MCF 10A (cell line): Measurements from ENCODE around the gene NFYC. TPM values are rescaled to one million over a fixed set of nuclear protein-coding genes. Genes with fewer than 3 reads are reported as not detected.
"Not testable (repeated sequence)": the region's sequence is repeated elsewhere in the genome, so short reads cannot be mapped to it uniquely, and the experiment has no call there.

Experiments used
- BruUV-seq: library from RNA; stranded (reverse); fragments of 400-500 nt; replicated peaks from 2 replicates; lab custom pipeline; 2021; lab: Mats Ljungman, UMichigan
- CTCF ChIA-PET: fragments of 300-600 bp; sonication (Branson Sonifier 250); formaldehyde crosslinking; extraction: SDS; loops from one replicate; lab custom pipeline; 2021; ENCODE audit warnings: antibody characterized with exemption, inconsistent platforms; lab: Yijun Ruan, JAX
- POLR2A ChIA-PET: fragments of 300-600, 350-650 bp; sonication (Branson Sonifier 250); formaldehyde crosslinking; extraction: SDS; loops from one replicate; lab custom pipeline; 2020; ENCODE audit warnings: antibody characterized with exemption, inconsistent platforms; lab: Yijun Ruan, JAX
- DNase-seq: peaks from one replicate; pipeline ENCODE4 v3.0.0-alpha.2; 2018; ENCODE audit not compliant: unreplicated experiment
- H3K27ac Mint-ChIP-seq: one replicate; pipeline ENCODE4 v1.8.0; 2022; ENCODE audit warnings: mild to moderate bottlenecking, low read depth, mixed read lengths; ENCODE audit not compliant: unreplicated experiment
- H3K27me3 Mint-ChIP-seq: one replicate; pipeline ENCODE4 v1.8.0; 2022; ENCODE audit warnings: mixed read lengths; ENCODE audit not compliant: insufficient read depth, unreplicated experiment
- H3K36me3 Mint-ChIP-seq: one replicate; pipeline ENCODE4 v1.8.0; 2022; ENCODE audit warnings: mild to moderate bottlenecking, moderate library complexity, mixed read lengths; ENCODE audit not compliant: insufficient read depth, unreplicated experiment
- H3K4me1 Mint-ChIP-seq: one replicate; pipeline ENCODE4 v1.8.0; 2022; ENCODE audit warnings: mixed read lengths; ENCODE audit not compliant: insufficient read depth, unreplicated experiment
- H3K4me3 Mint-ChIP-seq: one replicate; pipeline ENCODE4 v1.8.0; 2022; ENCODE audit warnings: mild to moderate bottlenecking, moderate library complexity, mixed read lengths; ENCODE audit not compliant: unreplicated experiment
- H3K9me3 Mint-ChIP-seq: one replicate; pipeline ENCODE4 v1.8.0; 2022; ENCODE audit warnings: mixed read lengths; ENCODE audit not compliant: unreplicated experiment
- intact Hi-C: fragments of 100-400 bp; cut with micrococcal nuclease; formaldehyde crosslinking; loops from 2 replicates; pipeline ENCODE4 v1.14.1; 2022
- total RNA-seq: library from RNA; stranded (reverse); gene quantifications from 2 replicates; pipeline ENCODE4 v1.2.3, GENCODE V29; 2022
- TF ChIP-seq, protein P1 (sequence below): fragments of 200-600 bp; IDR thresholded peaks from one replicate; pipeline ENCODE4 v1.8.0; 2022; ENCODE audit warnings: antibody characterized with exemption, mild to moderate bottlenecking; ENCODE audit not compliant: unreplicated experiment

NFYC gene
- total RNA-seq, 1 experiment from 2014 or later = 69.6 TPM

DNA sequence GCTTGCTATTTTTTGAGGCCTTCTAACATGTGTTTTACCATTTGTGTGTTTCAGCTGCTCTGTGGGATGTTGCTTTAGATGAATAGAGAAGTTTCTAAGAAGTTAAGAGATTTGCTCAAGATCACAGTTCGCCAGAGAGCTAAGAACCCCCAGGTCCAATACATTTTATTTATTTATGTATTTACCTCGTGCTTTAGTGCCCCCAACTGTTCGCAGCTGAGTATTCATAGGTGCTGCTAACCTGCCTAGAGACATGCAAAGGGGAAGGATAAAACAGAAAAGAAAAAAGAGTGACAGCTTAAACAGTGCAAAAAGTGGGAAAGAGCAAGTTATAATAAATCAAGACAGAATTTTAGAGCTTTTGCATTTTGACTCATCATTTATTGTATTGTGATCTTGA lies 31.1 kb downstream of the NFYC start:
- Mint-ChIP-seq H3K27me3 (no peaks in the 10 kb centered on the region), H3K9me3 (no peaks in the 10 kb centered on the region), H3K27ac (no peak overlapping the region), H3K4me1 (no peaks in the 10 kb centered on the region), H3K36me3 (peaks cover 14% of the 10 kb centered on the region), H3K4me3 (no peak overlapping the region)
- no TSS peak for BruUV-seq
- DNase-seq = no peak
- intact Hi-C loops = no loop called here
- POLR2A ChIA-PET = interaction anchor here (0.7 to 19.5 kb wide), 7 partner anchors 10 to 129 kb away, joined by 3 to 633 read pairs (median 4); partner anchors contain the start of gene NFYC
- TF ChIP-seq, protein P1, sequence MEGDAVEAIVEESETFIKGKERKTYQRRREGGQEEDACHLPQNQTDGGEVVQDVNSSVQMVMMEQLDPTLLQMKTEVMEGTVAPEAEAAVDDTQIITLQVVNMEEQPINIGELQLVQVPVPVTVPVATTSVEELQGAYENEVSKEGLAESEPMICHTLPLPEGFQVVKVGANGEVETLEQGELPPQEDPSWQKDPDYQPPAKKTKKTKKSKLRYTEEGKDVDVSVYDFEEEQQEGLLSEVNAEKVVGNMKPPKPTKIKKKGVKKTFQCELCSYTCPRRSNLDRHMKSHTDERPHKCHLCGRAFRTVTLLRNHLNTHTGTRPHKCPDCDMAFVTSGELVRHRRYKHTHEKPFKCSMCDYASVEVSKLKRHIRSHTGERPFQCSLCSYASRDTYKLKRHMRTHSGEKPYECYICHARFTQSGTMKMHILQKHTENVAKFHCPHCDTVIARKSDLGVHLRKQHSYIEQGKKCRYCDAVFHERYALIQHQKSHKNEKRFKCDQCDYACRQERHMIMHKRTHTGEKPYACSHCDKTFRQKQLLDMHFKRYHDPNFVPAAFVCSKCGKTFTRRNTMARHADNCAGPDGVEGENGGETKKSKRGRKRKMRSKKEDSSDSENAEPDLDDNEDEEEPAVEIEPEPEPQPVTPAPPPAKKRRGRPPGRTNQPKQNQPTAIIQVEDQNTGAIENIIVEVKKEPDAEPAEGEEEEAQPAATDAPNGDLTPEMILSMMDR = no peak
- CTCF ChIA-PET = interaction anchor here (0.5 to 2.6 kb wide), 7 partner anchors 9 to 230 kb away, joined by 3 to 7 read pairs (median 4); no protein-coding TSS in a partner anchor

DNA sequence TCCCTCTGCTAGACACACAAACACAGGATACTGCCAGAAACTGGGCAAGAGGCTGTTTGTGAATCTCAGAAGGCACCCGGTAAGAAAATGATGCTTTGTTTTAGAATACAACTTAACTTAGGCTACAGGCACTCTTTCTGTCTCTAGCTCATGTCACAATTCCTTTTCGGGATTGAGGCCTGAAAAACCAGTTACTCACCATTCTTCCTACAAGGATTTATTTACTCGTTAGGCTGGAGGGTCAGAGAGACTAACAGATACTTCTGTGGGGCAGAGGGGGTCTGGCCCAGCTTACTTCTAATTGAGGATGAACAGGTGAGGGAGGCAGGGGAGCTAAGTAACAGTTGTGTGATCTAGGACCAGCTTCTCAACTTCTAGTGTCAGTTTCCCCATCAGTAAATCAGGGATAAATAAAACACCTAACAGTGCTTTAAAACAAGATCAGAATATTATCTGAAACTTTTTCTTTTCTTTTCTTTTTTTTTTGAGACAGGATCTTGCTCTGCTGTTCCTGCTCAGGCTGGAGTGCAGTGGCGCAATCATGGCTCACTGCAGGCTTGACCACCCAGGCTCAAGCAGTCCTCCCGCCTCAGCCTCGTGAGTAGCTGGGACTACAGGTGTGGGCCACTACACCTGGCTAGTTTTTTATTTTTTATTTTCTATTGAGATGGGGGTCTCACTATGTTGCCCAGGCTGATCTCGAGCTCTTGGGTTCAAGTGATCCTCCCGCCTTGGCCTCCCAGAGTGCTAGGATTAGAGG lies 31.9 kb downstream of the NFYC start:
- no peak for DNase-seq
- Mint-ChIP-seq H3K27me3 (no peaks in the 10 kb centered on the region), H3K4me3 (no peak overlapping the region), H3K9me3 (no peaks in the 10 kb centered on the region), H3K27ac (no peak overlapping the region), H3K4me1 (no peaks in the 10 kb centered on the region), H3K36me3 (peaks cover 10% of the 10 kb centered on the region)
- TF ChIP-seq, protein P1 = no peak
- ChIA-PET POLR2A (interaction anchor here (0.7 to 19.5 kb wide), 5 partner anchors 9 to 27 kb away, joined by 3 to 633 read pairs (median 8); partner anchors contain the start of gene NFYC), CTCF (interaction anchor here (0.5 to 2.6 kb wide), 6 partner anchors 9 to 108 kb away, joined by 3 to 7 read pairs (median 4); no protein-coding TSS in a partner anchor)
- intact Hi-C loops = no loop called here
- no TSS peak for BruUV-seq

DNA sequence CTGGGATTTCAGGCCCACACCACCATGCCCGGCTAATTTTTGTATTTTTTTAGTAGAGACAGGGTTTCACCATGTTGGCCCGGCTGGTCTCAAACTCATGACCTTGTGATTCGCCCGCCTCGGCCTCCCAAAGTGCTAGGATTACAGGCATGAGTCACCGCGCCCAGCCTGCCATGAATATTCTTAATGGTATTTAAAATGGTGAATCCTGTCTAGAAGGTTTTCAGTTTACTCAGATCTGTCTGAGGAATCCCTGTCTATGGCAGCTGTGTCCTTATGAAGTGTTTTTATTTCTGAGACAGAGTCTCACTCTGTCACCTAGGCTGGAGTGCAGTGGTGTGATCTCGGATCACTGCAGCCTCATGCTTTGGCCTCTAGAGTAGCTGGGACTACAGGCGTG lies 36.2 kb downstream of the NFYC start:
- H3K27me3 Mint-ChIP-seq, intact Hi-C loops, BruUV-seq, H3K27ac Mint-ChIP-seq, H3K4me3 Mint-ChIP-seq, H3K36me3 Mint-ChIP-seq, H3K9me3 Mint-ChIP-seq: not testable (repeated sequence)
- peaks cover 10% of the 10 kb centered on the region for H3K4me1 Mint-ChIP-seq
- ChIA-PET POLR2A (interaction anchor here (2.4 kb wide), 1 partner anchor 19 kb away, joined by 9 read pairs; no protein-coding TSS in a partner anchor), CTCF (interaction anchor here (1.0 kb wide), 1 partner anchor 11 kb away, joined by 3 read pairs; no protein-coding TSS in a partner anchor)
- DNase-seq = peak; percentile 20

DNA sequence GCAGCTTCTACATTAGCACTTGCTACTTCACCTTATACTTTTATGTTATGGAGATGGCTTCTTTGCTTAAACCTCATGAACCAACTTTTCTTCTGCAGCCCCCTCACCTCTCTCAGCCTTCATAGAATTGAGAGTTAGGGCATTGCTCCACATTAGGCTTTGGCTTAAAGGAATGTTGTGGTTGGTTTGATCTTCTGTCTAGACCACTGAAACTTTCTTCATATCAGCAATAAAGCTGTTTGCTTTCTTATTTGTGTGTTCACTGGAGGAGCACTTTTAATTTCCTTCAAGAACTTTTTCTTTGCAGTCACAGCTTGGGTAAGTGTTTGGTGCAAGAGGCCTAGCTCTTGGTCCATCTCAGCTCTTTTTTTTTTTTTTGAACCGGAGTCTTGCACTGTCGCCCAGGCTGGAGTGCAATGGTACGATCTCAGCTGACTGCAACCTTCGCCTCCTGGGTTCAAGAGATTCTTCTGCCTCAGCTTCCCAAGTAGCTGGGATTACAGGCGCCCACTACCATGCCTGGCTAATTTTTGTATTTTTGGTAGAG lies 37.9 kb downstream of the NFYC start:
- BruUV-seq, H3K27ac Mint-ChIP-seq, H3K4me3 Mint-ChIP-seq, intact Hi-C loops, H3K9me3 Mint-ChIP-seq, DNase-seq, H3K36me3 Mint-ChIP-seq, H3K27me3 Mint-ChIP-seq: not testable (repeated sequence)
- ChIA-PET CTCF (interaction anchor here (0.7 to 0.9 kb wide), 3 partner anchors 9 to 55 kb away, joined by 3 read pairs; no protein-coding TSS in a partner anchor), POLR2A (interaction anchor here (0.8 to 2.6 kb wide), 5 partner anchors 9 to 38 kb away, joined by 4 to 9 read pairs (median 7); partner anchors contain the start of gene NFYC)
- H3K4me1 Mint-ChIP-seq = peaks cover 16% of the 10 kb centered on the region
